Fibroblast of skin of abdomen (primary cell): Measurements from ENCODE around the gene ZBTB46.

Source experiments
- DNase-seq: peaks from one replicate; pipeline ENCODE4 v3.0.0-alpha.2; 2013

ZBTB46 gene

DNA sequence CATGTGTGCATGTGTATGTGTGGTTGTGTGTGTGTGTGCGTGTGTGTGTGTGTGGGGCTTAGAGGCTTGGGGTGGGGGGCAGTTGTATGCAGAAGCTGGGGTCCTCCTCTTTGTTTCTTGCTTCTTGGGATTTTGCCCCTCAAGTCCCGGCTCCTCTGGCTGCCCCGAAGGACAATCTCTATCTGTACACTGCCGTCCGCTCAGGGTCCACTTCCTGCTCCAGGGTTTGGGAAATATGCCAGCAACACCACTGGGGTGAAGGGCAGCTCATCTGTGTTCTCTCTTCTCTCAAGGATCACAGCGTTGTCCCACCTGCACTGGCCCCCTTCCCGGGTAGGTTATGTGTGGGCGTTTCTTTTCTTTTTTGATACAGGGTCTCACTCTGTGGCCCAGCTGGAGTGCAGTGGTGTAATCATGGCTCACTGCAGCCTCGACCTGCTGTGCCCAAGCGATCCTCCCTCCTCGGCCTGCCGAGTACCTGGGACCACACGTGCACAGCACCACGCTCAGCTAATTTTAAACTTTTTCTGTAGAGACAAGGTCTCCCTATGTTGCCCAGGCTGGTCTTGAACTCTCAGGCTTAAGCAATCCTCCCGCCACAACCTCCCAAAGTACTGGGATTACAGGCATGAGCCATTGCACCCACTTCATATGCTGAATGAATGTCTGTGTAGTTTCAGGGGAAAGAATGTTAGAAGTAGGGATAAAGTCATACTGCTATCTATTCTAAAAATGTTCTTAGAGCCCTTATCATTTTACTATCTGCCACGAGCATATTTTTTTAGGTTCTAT lies 65.8 kb downstream of the ZBTB46 start:
- no peak for DNase-seq

DNA sequence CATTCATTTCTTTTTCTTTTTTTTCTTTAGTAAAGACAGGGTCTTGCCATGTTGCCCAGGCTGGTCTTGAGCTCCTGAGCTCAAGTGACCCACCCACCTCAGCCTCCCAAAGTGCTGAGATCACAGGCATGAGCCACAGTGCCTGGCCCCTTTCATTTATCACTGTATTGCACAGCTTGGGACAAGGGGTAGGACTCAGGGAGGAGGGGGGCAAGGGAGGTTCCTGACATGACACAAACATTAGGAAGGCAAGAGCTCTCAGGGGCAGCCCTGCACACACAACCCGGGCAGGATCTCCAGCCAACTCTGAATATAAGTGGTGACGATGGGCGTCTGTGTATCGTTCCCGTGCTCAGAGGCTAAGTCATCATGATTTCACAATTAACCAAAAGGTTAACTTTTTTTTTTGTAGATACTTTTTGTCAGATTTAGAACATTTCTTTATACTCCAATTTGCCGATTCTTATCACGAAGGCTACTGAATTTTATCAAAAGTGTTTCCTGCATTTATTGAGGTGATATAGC lies 71.6 kb downstream of the ZBTB46 start:
- DNase-seq: no peak

DNA sequence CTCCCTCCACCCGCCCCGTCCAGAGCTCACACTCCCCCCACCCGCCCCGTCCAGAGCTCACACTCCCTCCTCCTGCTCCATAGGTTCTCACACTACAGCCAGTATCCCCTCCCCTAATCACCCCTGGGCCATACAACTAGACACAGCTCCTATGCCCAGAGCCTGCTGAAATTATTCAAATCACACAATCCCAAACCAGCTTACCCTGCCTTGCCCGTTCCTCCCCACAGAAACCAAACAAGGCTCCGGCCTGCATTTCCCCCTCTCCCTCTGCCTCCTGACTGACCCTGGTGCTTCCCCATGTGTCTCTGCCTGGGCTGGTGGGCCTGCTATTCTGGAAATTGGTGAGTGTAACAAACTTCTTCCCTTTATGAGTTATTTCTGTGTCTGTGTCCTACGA lies 72.9 kb downstream of the ZBTB46 start:
- no peak for DNase-seq

- DNase-seq: no peak
Measured at GRCh38 chr20:63756648-63756991, 74.4 kb downstream of the ZBTB46 start.

DNA sequence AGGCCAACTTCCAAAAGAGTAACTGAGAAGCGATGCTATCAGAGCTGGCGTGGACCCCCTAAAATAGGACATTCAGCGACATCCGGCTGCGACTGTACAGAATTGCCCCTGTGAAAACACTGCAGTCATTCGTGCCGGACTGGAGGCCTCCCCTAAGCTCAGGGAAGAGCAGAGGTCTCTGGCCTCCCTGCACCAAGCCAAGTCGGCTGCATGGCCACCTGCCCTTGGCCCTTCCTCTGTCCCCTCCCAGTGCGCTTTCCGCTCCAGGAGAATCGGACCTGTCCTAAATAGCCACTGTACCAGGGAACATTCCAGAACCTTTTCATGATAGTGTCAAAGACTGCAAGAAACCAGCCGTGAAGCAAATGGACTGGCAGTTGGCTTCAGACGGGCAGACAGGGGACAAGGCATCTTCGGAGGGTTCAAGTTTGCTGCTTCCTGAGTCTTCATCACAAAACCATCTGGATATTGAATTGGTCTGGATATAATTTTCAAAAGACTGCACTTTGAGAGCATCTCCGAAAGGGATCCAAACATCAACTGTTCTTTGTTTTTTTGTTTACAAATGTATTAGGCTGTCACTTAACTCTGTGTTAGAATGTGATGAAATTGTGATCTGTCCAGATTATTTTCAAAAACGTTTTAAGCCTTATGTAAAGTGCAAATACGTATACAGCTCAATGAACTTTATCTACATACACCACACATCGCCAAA lies 75.0 kb downstream of the ZBTB46 start:
- no peak for DNase-seq

GRCh38 chr20:63754008-63754407 lies 77.1 kb downstream of the ZBTB46 start:
- DNase-seq: no peak

DNA sequence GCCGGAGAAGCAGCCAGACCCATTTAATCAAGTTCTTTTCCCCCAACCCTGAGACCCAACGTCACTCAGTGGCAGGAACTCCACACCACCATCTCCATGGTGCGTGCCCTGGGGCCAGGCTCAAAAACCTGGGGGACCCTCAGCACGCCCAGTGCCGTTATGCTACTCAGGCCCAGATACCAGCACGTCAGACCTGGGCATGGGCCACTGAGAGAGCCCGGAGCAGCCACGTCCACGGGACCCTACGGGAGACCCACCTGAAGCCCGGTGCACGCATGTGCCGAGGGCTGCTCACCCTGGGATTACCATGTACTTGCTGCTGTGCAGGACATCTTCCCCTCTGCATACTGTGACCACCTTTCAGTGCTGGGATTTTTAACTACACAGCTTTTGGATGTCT lies 77.7 kb downstream of the ZBTB46 start:
- DNase-seq: no peak

DNA sequence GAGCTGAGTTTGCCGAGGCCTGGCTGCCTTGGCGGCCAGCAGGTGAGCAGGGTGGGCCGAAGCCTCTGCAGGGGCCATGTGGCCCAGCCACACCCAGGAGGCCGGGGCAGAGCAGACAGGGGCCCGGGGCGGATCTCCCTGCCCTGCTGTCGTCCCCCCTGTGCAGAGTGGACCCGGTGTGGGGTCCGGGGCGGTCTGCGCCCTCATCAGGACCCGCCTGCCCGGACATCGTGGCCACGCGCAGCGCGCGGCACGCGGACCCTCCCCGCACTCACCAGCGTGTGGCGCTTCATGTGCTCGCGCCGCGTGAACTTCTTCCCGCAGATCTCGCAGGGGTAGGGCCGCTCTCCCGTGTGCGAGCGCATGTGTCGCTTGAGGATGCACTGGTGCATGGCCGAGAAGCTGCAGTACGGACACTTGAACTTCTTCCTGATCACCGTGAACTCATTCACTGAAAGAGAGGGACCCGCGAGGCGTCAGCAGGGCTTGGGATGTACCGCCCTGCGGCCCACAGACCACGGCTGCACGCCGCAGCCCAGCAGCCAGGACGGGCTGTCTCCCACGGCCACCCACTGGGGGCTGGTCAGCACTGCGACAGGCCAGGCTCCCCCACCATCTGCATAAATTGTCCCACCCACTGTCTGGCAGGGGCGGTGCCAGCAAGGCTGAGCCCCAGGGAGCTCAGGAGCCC lies 78.5 kb downstream of the ZBTB46 start:
- no peak for DNase-seq

GRCh38 chr20:63751471-63752271 lies 79.4 kb downstream of the ZBTB46 start:
- DNase-seq: no peak

DNA sequence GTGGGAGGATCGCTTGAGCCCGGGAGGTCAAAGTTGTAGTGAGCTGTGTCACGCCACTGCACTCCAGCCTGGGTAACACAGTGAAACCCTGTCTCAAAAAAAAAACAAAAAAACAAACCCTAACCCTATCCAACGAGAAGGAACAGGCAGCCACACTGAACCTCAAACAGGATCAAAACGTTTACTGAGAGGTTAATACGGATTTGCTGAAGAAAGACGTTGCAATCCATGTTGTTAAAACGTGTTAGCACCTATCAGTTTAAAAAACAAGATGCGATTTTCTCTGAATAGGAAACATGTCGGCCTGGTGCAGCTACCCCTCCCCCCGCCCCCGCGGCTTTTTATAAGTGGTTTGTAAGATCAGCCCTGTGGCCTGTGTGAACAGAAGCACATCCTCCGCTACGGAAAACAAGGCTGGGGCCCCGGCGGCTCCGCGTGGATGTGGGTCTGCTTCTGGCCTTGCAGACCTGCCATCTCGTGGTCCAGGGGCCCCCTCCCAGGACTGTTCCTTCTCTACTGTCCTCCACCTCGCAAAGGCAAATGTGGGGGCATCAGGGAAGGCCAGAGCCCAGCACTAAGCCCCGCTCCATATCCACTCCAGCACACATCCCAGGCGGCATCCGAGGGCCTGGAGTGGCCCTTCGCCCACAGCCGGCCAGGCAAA lies 80.1 kb downstream of the ZBTB46 start:
- no peak for DNase-seq

- DNase-seq: no peak
Measured at GRCh38 chr20:63749597-63750508, 81.2 kb downstream of the ZBTB46 start.

DNA sequence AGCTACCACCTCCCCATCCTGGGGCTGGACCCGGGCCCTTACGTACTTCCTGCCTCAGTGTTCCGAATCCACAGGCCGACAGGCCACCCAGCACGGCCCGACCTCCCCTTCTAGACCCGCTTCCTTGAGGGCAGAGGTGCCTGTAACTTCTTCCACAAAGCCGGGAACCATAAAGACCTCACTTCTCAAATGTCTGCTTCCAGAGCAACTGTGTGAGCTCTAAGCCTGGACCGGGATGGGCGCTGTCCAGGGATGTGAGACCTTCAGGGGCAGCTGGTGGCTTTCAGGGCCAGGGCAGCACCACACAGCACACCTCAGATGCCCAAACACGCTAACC lies 82.2 kb downstream of the ZBTB46 start:
- DNase-seq: no peak

GRCh38 chr20:63748070-63748933 lies 82.8 kb downstream of the ZBTB46 start:
- DNase-seq: no peak

GRCh38 chr20:63747622-63748069 lies 83.4 kb downstream of the ZBTB46 start:
- no peak for DNase-seq

DNA sequence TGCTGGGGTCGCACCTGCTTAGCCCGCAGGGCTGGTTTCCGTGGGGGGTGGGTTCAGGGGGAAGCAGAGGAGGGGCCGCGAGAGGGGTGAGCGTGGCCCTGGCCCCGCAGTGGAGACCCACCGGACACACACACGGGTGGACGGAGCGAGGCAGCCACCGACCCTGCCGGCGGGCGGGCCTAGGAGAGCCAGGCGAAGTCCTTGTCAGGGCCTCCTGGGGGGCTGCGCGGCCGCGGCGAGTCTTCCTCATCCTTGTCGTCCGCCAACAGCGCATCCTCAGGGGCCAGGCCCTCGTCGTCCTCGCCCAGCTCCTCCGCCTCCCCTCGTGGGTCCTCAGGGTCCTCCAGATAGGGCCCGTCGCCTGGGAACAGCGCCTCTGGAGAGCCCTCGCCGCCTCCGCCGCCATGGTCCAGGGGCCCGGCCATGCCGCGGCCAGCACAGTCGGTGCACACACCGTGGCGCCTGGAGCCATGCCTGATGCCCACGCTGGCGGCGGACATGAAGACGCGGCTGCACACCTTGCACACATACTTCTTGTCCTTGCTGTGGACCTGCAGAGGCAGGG lies 84.2 kb downstream of the ZBTB46 start:
- DNase-seq: no peak

DNA sequence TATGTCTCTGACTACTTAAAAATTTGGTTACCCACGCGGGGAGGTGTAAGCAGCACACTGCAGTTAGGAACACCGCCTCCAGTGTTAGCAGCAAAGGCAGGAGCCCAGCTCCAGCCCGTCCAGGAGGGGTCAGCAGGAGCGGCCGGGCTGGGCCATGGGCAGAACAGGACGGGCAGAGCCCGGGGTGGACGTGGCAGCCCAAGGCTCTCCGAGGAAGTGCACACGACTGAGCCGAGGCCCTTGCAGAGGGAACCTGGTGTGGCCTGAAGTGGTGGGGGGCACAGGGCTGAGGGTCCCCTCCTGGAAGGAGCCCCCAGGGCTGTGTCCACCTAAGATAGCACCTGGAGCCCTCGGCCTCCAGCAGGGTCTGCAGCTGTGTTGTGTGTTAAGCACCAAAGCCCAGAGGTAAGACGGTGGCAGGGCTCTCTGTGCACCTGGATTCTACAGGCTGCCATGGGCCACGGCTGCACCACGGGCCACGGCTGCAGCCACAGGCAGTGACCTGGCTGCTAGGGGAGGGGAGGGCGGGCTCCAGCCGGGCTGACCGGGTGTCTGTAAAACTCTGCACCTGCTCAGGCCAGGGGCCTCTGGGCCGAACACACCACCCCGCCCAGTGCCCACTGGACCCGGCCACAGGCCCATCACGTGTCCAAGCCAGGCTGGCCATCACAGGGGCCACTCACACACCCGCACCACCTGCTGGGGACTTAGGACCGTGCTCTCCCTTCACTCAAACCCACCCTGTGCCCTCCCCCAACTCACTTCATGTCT lies 84.9 kb downstream of the ZBTB46 start:
- no peak for DNase-seq

DNA sequence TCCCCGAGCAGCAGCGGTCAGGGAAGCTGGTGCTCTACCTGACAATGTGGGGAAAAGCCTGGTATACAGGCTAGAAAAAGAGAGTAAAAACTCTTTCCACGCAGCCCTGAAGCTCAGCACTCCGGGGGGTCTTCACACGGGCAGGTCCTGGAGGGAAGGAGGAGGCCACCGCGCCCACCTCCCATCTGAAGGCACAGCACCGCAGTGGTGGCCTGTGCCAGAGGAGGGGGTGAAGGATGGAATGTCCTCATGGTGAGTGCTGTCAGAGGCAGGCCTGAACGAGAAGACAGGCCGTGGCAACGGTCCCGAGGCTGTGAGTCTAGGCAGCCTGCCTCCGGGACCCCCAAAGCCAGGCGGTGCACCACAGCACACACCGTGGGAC lies 85.6 kb downstream of the ZBTB46 start:
- no peak for DNase-seq

DNA sequence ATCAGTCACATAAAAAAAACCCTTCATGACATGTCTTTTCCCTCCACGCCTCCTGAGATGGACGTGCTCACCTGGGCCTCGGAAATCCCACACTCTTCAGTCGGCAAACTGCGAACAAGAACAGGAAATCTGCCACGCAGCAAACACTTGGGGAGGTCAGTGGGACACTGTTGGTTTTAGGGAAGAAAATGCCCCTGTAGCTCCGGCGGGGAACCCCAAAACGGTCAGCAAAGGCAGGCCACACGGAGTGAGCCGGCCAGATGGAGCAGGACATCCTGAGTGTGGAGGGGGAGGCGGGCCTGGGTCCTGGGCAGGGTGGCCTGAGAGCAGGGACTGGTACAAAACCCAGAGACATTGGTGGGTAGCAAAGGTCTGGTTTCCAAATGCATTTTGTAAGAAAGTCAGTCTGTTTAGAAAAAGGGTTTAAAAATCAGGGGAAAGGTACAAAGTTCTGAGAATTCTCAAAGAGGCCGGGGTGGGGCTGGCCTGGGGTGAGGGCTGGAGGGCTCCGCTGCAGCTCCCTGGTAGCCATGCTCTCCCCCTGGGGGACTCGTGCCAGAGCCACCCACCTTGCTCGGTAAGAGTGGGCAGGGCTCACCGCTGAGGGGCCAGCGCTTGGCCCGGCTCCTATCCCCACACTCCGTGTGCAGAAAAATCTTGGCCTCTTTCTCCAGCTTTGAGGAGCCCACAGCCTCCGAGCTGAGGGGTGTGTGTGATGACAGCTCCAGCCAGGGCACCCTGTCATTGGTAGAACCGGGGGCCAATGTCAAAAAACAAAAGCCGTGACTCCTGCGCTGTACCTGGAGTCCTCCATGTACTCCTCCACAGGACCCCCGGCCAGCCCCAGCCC lies 86.3 kb downstream of the ZBTB46 start:
- no peak for DNase-seq
